H1 (cell line): Measurements from ENCODE around the gene VIPAS39. TPM values are rescaled to one million over a fixed set of nuclear protein-coding genes. Genes with fewer than 3 reads are reported as not detected.

ENCODE experiments used
- CTCF ChIA-PET: fragments of 300-600 bp; sonication (Branson Sonifier 250); formaldehyde crosslinking; loops from one replicate; lab custom pipeline; 2021; ENCODE audit not compliant: partially characterized antibody; lab: Charles Lee
- POLR2A ChIA-PET: fragments of 300-600 bp; sonication (Branson Sonifier 250); formaldehyde crosslinking; loops from one replicate; lab custom pipeline; 2021; ENCODE audit warnings: inconsistent platforms; ENCODE audit not compliant: partially characterized antibody; lab: Charles Lee
- DNase-seq, 2 experiments: peaks; one replicate each; pipeline versions ENCODE4 v3.0.0 to v3.0.0-alpha.2; 2010 to 2022; ENCODE audit warnings: low spot score in 2 of 2, low read depth in 1 of 2, mixed read lengths in 1 of 2
- FAIRE-seq: peaks from 2 replicates; lab custom pipeline; 2011; peaks lifted over from hg19 to GRCh38; lab: Jason Lieb, UNC
- H2AFZ ChIP-seq: 2 replicates; pipeline ENCODE4 v1.8.1; 2012; ENCODE audit warnings: low read length, inconsistent platforms
- H2AK5ac ChIP-seq: 2 replicates; pipeline ENCODE4 v1.6.1; 2013; ENCODE audit warnings: low read depth, low read length
- H2BK120ac ChIP-seq: replicated peaks from 2 replicates; pipeline ENCODE3; 2013; ENCODE audit warnings: low read depth, low read length, inconsistent platforms
- H2BK12ac ChIP-seq: 2 replicates; pipeline ENCODE4 v1.6.1; 2013; ENCODE audit warnings: low read depth, low read length
- H2BK15ac ChIP-seq: 2 replicates; pipeline ENCODE4 v1.6.1; 2013; ENCODE audit warnings: low read length
- H2BK20ac ChIP-seq: 2 replicates; pipeline ENCODE4 v1.6.1; 2013; ENCODE audit warnings: low read length
- H2BK5ac ChIP-seq: 2 replicates; pipeline ENCODE4 v1.6.1; 2013; ENCODE audit warnings: low read depth, low read length
- H3K14ac ChIP-seq: 2 replicates; pipeline ENCODE4 v1.6.1; 2013; ENCODE audit warnings: inconsistent platforms; ENCODE audit not compliant: insufficient read length
- H3K18ac ChIP-seq: 2 replicates; pipeline ENCODE4 v1.6.1; 2013; ENCODE audit warnings: low read length; ENCODE audit errors: extremely low read depth
- H3K23ac ChIP-seq: 2 replicates; pipeline ENCODE4 v1.6.1; 2013; ENCODE audit warnings: inconsistent platforms; ENCODE audit not compliant: insufficient read length
- H3K23me2 ChIP-seq: 2 replicates; pipeline ENCODE4 v1.6.1; 2013; ENCODE audit warnings: low read depth, low read length
- H3K27ac ChIP-seq: 2 replicates; pipeline ENCODE4 v1.6.1; 2011; ENCODE audit warnings: low read depth, low read length, inconsistent platforms
- H3K27me3 ChIP-seq, 4 experiments: replicated peaks in 1 of 4; 1 replicate in 1 of 4; 2 replicates in 3 of 4; pipeline versions ENCODE4 v1.6.1 to v1.8.1; 2011 to 2013; ENCODE audit warnings: low read length in 3 of 4, mild to moderate bottlenecking in 3 of 4, inconsistent platforms in 2 of 4, mixed read lengths in 2 of 4, moderate library complexity in 1 of 4; ENCODE audit not compliant: control insufficient read depth in 3 of 4, insufficient read depth in 3 of 4; ENCODE audit errors: extremely low read depth in 1 of 4
- H3K36me3 ChIP-seq, 4 experiments: 2 replicates each; pipeline versions ENCODE4 v1.6.1 to v1.8.1; 2011 to 2013; ENCODE audit warnings: mild to moderate bottlenecking in 4 of 4, low read length in 3 of 4, moderate library complexity in 2 of 4, control low read depth in 1 of 4, inconsistent platforms in 1 of 4; ENCODE audit not compliant: insufficient read depth in 4 of 4, control insufficient read depth in 2 of 4
- H3K4ac ChIP-seq: replicated peaks from 2 replicates; pipeline ENCODE3; 2013; ENCODE audit warnings: low read length, low read depth, mixed read lengths, inconsistent platforms; ENCODE audit not compliant: insufficient read length
- H3K4me1 ChIP-seq, 4 experiments: replicated peaks in 1 of 4; 1 replicate in 1 of 4; 2 replicates in 3 of 4; pipeline versions ENCODE4 v1.6.1 to v1.8.1; 2011 to 2013; ENCODE audit warnings: low read length in 3 of 4, inconsistent platforms in 2 of 4, mixed read lengths in 1 of 4; ENCODE audit not compliant: insufficient read depth in 4 of 4, control insufficient read depth in 3 of 4
- H3K4me2 ChIP-seq, 2 experiments: 2 replicates each; pipeline versions ENCODE4 v1.6.1 to v1.8.1; 2011 to 2013; ENCODE audit warnings: low read depth in 2 of 2, low read length in 2 of 2, control low read depth in 1 of 2, inconsistent platforms in 1 of 2, mild to moderate bottlenecking in 1 of 2; ENCODE audit not compliant: insufficient read depth in 1 of 2
- H3K4me3 ChIP-seq, 4 experiments: fragments of 200-600, 300-600 bp in 1 of 4; sonication (generic), shearing (Covaris generic), sonication (Bioruptor Twin) in 1 of 4; 2 replicates each; pipeline versions ENCODE4 v1.5.1 to v1.8.1; 2011 to 2016; ENCODE audit warnings: low read length in 4 of 4, low read depth in 3 of 4, control low read depth in 2 of 4, inconsistent platforms in 2 of 4, mild to moderate bottlenecking in 2 of 4, mixed read lengths in 1 of 4, moderate library complexity in 1 of 4; ENCODE audit not compliant: insufficient read depth in 2 of 4; ENCODE audit errors: extremely low read depth in 1 of 4
- H3K56ac ChIP-seq: replicated peaks from 2 replicates; pipeline ENCODE3; 2013; ENCODE audit warnings: low read depth, mild to moderate bottlenecking, mixed read lengths, low read length, inconsistent platforms; ENCODE audit not compliant: insufficient read length
- H3K79me1 ChIP-seq: 2 replicates; pipeline ENCODE4 v1.6.1; 2013; ENCODE audit warnings: low read depth, low read length, control low read depth
- H3K79me2 ChIP-seq, 2 experiments: 2 replicates each; pipeline versions ENCODE4 v1.6.1 to v1.8.1; 2012 to 2013; ENCODE audit warnings: low read length in 2 of 2, mild to moderate bottlenecking in 2 of 2, inconsistent platforms in 1 of 2; ENCODE audit not compliant: insufficient read depth in 2 of 2, control insufficient read depth in 1 of 2
- H3K9ac ChIP-seq, 4 experiments: replicated peaks in 1 of 4; 1 replicate in 1 of 4; 2 replicates in 3 of 4; pipeline versions ENCODE4 v1.6.1 to v1.8.1; 2011 to 2013; ENCODE audit warnings: low read depth in 3 of 4, low read length in 3 of 4, control low read depth in 2 of 4, mild to moderate bottlenecking in 2 of 4, moderate library complexity in 2 of 4, inconsistent platforms in 1 of 4; ENCODE audit errors: extremely low read depth in 1 of 4
- H3K9me3 ChIP-seq, 2 experiments: 2 replicates each; pipeline versions ENCODE4 v1.6.1 to v1.8.1; 2012 to 2013; ENCODE audit warnings: mild to moderate bottlenecking in 2 of 2, moderate library complexity in 2 of 2, control low read depth in 1 of 2, inconsistent platforms in 1 of 2, low read depth in 1 of 2, low read length in 1 of 2, mixed read lengths in 1 of 2; ENCODE audit not compliant: insufficient read depth in 2 of 2
- H4K20me1 ChIP-seq, 2 experiments: replicated peaks in 1 of 2; 2 replicates each; pipeline versions ENCODE3 to v1.8.1; 2011 to 2013; ENCODE audit warnings: inconsistent platforms in 2 of 2, low read length in 2 of 2, mild to moderate bottlenecking in 1 of 2; ENCODE audit not compliant: insufficient read depth in 2 of 2, control insufficient read depth in 1 of 2
- H4K5ac ChIP-seq: 2 replicates; pipeline ENCODE4 v1.6.1; 2013; ENCODE audit warnings: low read length, low read depth, mixed read lengths, inconsistent platforms; ENCODE audit not compliant: insufficient read length
- H4K8ac ChIP-seq: 2 replicates; pipeline ENCODE4 v1.8.0; 2013; ENCODE audit warnings: mild to moderate bottlenecking, moderate library complexity, low read length, inconsistent platforms; ENCODE audit not compliant: insufficient read depth; ENCODE audit errors: extremely low read depth
- H4K91ac ChIP-seq: replicated peaks from 2 replicates; pipeline ENCODE3; 2013; ENCODE audit warnings: low read length, mixed read lengths, inconsistent platforms; ENCODE audit not compliant: insufficient read length
- CBX5 ChIP-seq: fragments of 300-800, 300-1000 bp; sonication (generic); IDR thresholded peaks from 2 replicates; pipeline ENCODE4 v1.7.1; 2016; ENCODE audit warnings: antibody characterized with exemption, low read length, low read depth
- CHD1 ChIP-seq: IDR thresholded peaks from 2 replicates; pipeline ENCODE4 v1.6.1; 2012; ENCODE audit warnings: low read depth, low read length, improper control_type of control experiment
- CTBP2 ChIP-seq: IDR thresholded peaks from 2 replicates; pipeline ENCODE4 v1.7.0; 2011; ENCODE audit warnings: borderline replicate concordance, mild to moderate bottlenecking, moderate library complexity, mixed read lengths, low read length; ENCODE audit not compliant: insufficient read depth, insufficient read length
- NANOG ChIP-seq: IDR thresholded peaks from 2 replicates; pipeline ENCODE4 v1.6.1; 2011; ENCODE audit warnings: low read length, low read depth, mild to moderate bottlenecking, inconsistent platforms; ENCODE audit not compliant: insufficient read depth, poor library complexity, severe bottlenecking
- POLR2AphosphoS5 ChIP-seq: IDR thresholded peaks from 2 replicates; pipeline ENCODE4 v1.6.1; 2011; ENCODE audit warnings: low read depth, low read length
- SAP30 ChIP-seq: fragments of 300-600 bp; sonication (generic); IDR thresholded peaks from 2 replicates; pipeline ENCODE4 v1.7.1; 2012; ENCODE audit warnings: low read length, moderate library complexity, mild to moderate bottlenecking, inconsistent platforms; ENCODE audit not compliant: insufficient read depth, insufficient replicate concordance
- WGBS, 2 experiments: shearing (Covaris generic) in 1 of 2; methylation state at CpG; one replicate each; pipeline versions ENCODE4 v1.1.6 to v1.1.7; 2013 to 2015; ENCODE audit warnings: low lambda C conversion rate in 2 of 2, mixed read lengths in 2 of 2, inconsistent platforms in 1 of 2, low coverage in 1 of 2, missing lambda C conversion rate in 1 of 2; ENCODE audit not compliant: insufficient replicate concordance in 2 of 2, insufficient coverage in 1 of 2, insufficient read length in 1 of 2; ENCODE audit errors: extremely low coverage in 1 of 2, missing lambda C conversion rate in 1 of 2; 5-methylcytosine and 5-hydroxymethylcytosine counted together
- polyA plus RNA-seq, 7 experiments: library from polyadenylated mRNA; depleted of rRNA in 3 of 7; stranded (reverse) in 5 of 7; unstranded in 2 of 7; fragments of >200 nt in 5 of 7; fragments of 200-250 nt in 2 of 7; gene quantifications; 1 replicate in 5 of 7; 2 replicates in 1 of 7; 4 replicates in 1 of 7; pipeline versions ENCODE4 v1.2.1 to v1.2.3, GENCODE V29; 2011 to 2013; ENCODE audit warnings: missing spikeins in 2 of 7, mixed read lengths in 2 of 7
- total RNA-seq: library from RNA; stranded (reverse); fragmentation: NEBNext Ultra II Directional; extraction: Animal tissue kit (Norgen Biotek cat#: 25700); gene quantifications from 2 replicates; pipeline ENCODE4 v1.2.1, GENCODE V29; 2021

The VIPAS39 gene
- total and polyA plus RNA-seq, 2 of the 8 experiments (the other 6 are each of a cell fraction or from before 2014, with no cell fraction given) = 19.6 to 20.6 TPM

- 84% methylated on average over 6 of the region's 6 CpGs; no CpG with 5 or more reads in 1 of the 2 experiments for WGBS, 2 experiments
Measured at GRCh38 chr14:77489041-77489440, 31.6 kb upstream of the VIPAS39 start.

More at GRCh38 chr14:77489041-77489440, 31.6 kb upstream of the VIPAS39 start:
- H3K9ac ChIP-seq = no peak overlapping the region
- no peak overlapping the region for H2AK5ac ChIP-seq
- H2BK20ac ChIP-seq = no peak overlapping the region
- H3K27me3 ChIP-seq = no peaks in the 10 kb centered on the region
- CTCF ChIA-PET = interaction anchor here (0.9 to 3.1 kb wide), 3 partner anchors 10 to 192 kb away, joined by 3 to 14 read pairs (median 3); no protein-coding TSS in a partner anchor
- H3K4ac ChIP-seq = no peak overlapping the region
- H2BK15ac ChIP-seq = no peak overlapping the region
- no peaks in the 10 kb centered on the region for H3K9me3 ChIP-seq
- POLR2A ChIA-PET = interaction anchor here (0.9 kb wide), 2 partner anchors 11 to 31 kb away, joined by 3 read pairs; no protein-coding TSS in a partner anchor
- H3K79me2 ChIP-seq = no peaks in the 10 kb centered on the region
- H3K79me1 ChIP-seq = no peaks in the 10 kb centered on the region
- no peak overlapping the region for H3K14ac ChIP-seq
- H3K4me3 ChIP-seq = no peak overlapping the region
- H3K23ac ChIP-seq = no peak overlapping the region
- H3K27ac ChIP-seq = no peak overlapping the region
- H4K20me1 ChIP-seq = no peaks in the 10 kb centered on the region
- no peak overlapping the region for H4K5ac ChIP-seq
- H2AFZ ChIP-seq = no peak overlapping the region
- TF ChIP-seq POLR2AphosphoS5 = no peak
- no peak for TF ChIP-seq CBX5
- no peak for TF ChIP-seq SAP30
- TF ChIP-seq NANOG = no peak
- TF ChIP-seq CHD1 = no peak
- TF ChIP-seq CTBP2 = no peak
- no peaks in the 10 kb centered on the region; a peak in 1 of 7 replicates for H3K4me1 ChIP-seq
- FAIRE-seq (no peak), DNase-seq (no peak)
- no peak overlapping the region; the same call in 1 of the 2 replicates for H4K8ac ChIP-seq
- no peaks in the 10 kb centered on the region for H3K23me2 ChIP-seq
- no peak overlapping the region for H3K18ac ChIP-seq
- H3K36me3 ChIP-seq = no peaks in the 10 kb centered on the region; a peak in 1 of 8 replicates
- H2BK120ac ChIP-seq = no peak overlapping the region
- H3K56ac ChIP-seq = no peak overlapping the region
- H3K4me2 ChIP-seq = no peak overlapping the region
- H2BK5ac ChIP-seq = no peak overlapping the region
- H4K91ac ChIP-seq = no peak overlapping the region
- H2BK12ac ChIP-seq = no peak overlapping the region
